ENCODE data around the gene TEDC1.

The TEDC1 gene

DNA sequence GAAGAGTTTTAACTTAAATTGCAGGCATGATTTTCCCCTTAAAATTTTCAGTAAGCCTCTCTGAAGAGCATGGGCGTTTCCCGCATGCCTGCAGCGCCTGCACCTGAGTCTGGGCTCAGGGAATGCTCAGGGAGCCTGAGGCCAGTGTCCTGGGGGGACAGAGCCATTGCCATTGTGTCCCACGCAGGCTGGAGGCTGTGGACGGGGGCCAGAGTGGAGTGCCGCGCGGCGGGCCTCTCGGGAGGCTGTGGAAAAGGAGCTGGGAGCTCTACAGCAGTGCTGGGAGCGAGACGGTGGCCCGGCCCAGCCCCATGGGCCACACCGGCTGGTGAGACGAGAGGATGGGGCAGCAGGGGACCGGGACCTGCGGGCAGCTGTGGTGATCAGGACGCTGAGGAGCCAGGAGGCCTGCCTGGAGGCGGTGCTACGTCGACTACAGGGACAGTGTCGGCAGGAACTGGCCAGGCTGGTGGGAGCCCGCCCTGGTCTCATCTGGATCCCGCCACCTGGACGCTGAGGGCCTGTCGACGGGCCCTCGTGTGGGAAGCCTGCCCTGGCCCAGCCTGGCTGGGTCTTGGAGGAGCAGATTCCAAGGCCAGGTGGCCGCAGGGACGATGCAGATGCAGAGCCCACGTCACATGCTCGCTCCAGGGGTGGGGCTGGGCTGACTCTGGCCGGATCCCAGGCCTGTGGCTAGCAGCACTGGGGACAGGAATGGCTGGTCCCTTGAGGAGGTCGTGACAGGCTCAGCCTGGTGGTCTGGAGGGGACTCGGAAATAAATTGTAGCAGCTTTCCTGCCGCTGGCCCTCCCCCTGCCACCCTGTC is 7.6 kb downstream of the TEDC1 start:
- no peak overlapping the region for H3K4me3 ChIP-seq (ENCODE audit: low read length)
- no peak for DNase-seq (ENCODE audit: low read depth)
- TF ChIP-seq, protein P1, sequence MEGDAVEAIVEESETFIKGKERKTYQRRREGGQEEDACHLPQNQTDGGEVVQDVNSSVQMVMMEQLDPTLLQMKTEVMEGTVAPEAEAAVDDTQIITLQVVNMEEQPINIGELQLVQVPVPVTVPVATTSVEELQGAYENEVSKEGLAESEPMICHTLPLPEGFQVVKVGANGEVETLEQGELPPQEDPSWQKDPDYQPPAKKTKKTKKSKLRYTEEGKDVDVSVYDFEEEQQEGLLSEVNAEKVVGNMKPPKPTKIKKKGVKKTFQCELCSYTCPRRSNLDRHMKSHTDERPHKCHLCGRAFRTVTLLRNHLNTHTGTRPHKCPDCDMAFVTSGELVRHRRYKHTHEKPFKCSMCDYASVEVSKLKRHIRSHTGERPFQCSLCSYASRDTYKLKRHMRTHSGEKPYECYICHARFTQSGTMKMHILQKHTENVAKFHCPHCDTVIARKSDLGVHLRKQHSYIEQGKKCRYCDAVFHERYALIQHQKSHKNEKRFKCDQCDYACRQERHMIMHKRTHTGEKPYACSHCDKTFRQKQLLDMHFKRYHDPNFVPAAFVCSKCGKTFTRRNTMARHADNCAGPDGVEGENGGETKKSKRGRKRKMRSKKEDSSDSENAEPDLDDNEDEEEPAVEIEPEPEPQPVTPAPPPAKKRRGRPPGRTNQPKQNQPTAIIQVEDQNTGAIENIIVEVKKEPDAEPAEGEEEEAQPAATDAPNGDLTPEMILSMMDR (conservative IDR thresholded peaks at IDR 0.05; ENCODE audit: low read length) = no peak

DNA sequence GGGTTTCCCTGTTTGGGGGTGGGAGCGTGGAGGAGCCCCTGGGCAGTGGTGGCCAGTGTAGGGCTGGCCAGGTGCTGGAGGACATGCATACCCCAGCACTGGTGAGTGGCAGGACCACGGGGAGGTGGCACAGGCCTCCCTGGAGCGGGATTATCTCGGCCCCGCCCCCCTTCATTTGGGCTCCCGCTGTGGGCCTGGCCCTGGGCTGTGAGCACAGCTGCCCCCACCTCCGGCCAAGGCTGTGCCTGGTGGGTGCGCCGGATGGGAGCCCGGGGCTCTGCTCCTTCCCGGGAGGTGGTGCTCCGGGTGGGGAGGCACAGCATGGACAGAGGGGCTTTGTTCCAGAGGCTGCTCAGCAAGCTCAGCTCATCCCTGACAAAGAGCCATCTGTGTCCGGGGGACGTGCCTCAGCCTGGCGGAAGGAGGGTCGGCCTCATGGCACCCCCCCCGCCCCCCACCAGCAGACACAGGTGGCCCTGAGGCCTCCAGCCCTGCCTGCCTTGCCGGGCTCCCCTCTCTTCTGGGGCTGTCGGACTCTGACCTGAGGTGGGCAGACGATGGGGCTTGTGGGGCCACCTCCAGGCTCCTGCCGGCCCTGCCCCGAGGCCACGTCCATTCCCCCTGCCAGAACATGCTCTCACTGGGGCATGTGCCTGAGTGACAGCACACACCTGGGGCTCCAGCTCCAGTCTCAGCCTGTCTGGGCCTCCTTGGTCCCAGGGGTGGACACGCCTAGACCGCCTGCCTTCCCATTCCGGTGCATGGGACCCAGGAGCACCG is 8.4 kb downstream of the TEDC1 start:
- no peak overlapping the region for H3K4me3 ChIP-seq (ENCODE audit: low read length)
- no peak for DNase-seq (ENCODE audit: low read depth)
- TF ChIP-seq, protein P1 (conservative IDR thresholded peaks at IDR 0.05; ENCODE audit: low read length) = no peak

GRCh38 chr14:105500036-105500725 is 9.1 kb downstream of the TEDC1 start:
- DNase-seq (ENCODE audit: low read depth) = no peak
- no peak overlapping the region for H3K4me3 ChIP-seq (ENCODE audit: low read length)
- TF ChIP-seq, protein P1 (conservative IDR thresholded peaks at IDR 0.05; ENCODE audit: low read length) = no peak

- no peak overlapping the region for H3K4me3 ChIP-seq (ENCODE audit: low read length)
- no peak for DNase-seq (ENCODE audit: low read depth)
- TF ChIP-seq, protein P1 (conservative IDR thresholded peaks at IDR 0.05; ENCODE audit: low read length) = no peak
These were observed 9.7 kb downstream of the TEDC1 start for GRCh38 chr14:105500726-105501101.

GRCh38 chr14:105501504-105502291 is 10.7 kb downstream of the TEDC1 start:
- H3K4me3 ChIP-seq (ENCODE audit: low read length) = no peak overlapping the region
- no peak for DNase-seq (ENCODE audit: low read depth)
- TF ChIP-seq, protein P1 (conservative IDR thresholded peaks at IDR 0.05; ENCODE audit: low read length) = no peak

- no peak for DNase-seq (ENCODE audit: low read depth)
- TF ChIP-seq, protein P1 (conservative IDR thresholded peaks at IDR 0.05; ENCODE audit: low read length) = no peak
- no peak overlapping the region for H3K4me3 ChIP-seq (ENCODE audit: low read length)
These were observed 11.6 kb downstream of the TEDC1 start for GRCh38 chr14:105502446-105503295.
